ENCODE measurements around the gene SLC16A5.

SLC16A5 gene

GRCh38 chr17:75088465-75089417 is 987 bp downstream of the SLC16A5 start:
- peak in 1 of 2 experiments; percentile 14 for DNase-seq

DNA sequence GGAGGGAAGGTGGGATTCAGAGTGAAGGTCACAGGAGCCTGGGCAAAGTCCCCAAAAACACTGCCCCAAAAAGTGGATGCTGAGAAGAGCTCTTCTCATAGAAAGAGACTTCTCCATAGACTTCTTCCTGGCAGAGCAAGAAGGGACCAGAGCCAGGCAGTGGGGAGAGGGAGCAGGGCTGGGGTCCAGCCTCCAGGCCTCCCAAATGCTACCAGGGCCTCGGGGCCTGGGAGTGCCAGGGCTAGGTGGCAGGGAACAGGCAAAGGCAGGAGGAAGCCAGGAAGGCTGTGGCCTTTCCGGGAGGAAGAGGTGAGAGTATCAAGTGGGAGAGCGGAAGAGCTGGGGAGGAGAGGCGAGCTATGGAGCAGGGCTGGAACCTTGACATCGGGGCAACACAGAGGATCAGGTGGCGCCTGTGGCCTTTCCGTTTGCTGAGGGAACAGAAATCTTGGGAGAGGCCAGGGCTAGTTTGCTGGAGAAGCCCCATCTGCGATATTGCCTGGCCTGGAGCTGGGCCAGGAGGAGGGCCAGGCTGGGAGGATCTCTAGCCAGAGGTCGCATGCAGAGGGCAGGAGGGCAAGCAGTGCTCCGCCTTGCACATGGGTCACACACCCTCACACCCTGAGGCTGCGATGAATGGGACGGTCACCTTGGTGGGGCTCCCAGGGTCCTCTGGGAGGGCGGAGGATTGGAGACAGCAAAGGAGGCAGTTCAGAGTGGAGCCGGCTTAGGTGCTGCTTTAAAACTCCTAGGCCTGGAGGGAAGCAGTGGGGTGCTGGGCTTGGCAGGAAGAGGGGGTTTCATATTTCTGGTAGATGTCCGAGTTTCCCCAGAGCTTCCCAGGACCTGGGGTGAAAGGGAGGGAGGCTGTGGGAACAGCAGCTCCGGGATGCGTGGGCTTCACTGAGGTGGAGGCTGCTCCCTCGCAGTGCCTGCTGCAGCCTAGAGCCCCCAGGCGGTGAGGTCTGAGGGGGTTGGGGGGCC is 3.4 kb downstream of the SLC16A5 start:
- no peak for DNase-seq

DNA sequence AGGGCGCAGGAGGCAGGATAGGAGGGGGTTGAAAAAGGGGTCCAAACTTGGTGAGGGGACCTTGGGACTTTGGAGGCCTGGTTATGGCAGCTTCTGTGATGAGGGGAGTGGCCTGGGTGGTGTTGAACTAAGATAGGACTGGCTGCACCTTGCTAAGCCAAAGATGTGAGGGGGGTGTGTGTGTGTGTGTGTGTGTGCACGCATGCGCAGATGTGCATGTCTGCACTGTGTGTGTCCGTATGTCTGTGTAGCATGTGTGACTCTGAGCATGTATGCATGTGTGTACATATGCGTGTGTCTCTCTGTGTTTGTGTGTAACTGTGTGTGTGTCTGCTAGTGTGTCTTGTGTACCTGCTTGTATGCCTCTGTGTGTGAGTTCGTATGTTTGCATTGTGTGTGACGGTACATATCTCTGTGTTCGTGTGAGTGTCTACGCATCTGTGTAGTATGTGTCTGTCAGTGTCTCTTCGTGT is 4.1 kb downstream of the SLC16A5 start:
- DNase-seq: no peak

- DNase-seq: no peak
These were observed 5.9 kb downstream of the SLC16A5 start for GRCh38 chr17:75093548-75094158.

GRCh38 chr17:75094871-75095399 is 7.2 kb downstream of the SLC16A5 start:
- no peak for DNase-seq

DNA sequence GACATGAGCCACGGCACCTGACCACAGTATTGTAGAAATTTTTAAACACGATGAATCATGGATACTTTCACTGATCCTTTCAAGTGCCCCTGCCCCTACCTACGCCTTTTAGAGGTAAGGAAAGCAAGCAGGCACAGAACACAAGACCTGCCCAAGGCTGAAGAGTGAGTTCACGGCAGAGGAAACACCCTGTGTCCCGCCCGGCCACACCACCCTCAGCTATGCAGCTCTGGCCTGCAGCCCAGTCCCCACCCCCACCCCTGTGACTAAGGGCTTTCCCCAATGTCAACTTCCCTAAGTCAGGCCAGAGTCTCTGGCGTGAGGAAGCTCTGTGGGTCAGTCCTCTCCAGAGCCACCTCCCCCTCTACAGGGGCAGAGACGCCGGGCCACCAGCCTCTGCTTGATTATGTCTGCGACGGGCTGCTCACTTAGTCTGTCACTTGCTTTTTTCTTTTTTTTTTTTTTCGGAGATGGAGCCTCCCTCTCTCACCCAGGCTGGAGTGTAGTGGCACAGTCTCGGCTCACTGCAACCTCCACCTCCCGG is 8.4 kb downstream of the SLC16A5 start:
- peak; percentile 58 to 71 for DNase-seq

GRCh38 chr17:75097865-75098264 is 10.1 kb downstream of the SLC16A5 start:
- DNase-seq: no peak

- no peak for DNase-seq
These were observed 11.1 kb downstream of the SLC16A5 start for GRCh38 chr17:75098861-75099260.

GRCh38 chr17:75099881-75100595 is 12.3 kb downstream of the SLC16A5 start:
- no peak for DNase-seq

GRCh38 chr17:75102385-75102821 is 14.6 kb downstream of the SLC16A5 start:
- no peak for DNase-seq

DNA sequence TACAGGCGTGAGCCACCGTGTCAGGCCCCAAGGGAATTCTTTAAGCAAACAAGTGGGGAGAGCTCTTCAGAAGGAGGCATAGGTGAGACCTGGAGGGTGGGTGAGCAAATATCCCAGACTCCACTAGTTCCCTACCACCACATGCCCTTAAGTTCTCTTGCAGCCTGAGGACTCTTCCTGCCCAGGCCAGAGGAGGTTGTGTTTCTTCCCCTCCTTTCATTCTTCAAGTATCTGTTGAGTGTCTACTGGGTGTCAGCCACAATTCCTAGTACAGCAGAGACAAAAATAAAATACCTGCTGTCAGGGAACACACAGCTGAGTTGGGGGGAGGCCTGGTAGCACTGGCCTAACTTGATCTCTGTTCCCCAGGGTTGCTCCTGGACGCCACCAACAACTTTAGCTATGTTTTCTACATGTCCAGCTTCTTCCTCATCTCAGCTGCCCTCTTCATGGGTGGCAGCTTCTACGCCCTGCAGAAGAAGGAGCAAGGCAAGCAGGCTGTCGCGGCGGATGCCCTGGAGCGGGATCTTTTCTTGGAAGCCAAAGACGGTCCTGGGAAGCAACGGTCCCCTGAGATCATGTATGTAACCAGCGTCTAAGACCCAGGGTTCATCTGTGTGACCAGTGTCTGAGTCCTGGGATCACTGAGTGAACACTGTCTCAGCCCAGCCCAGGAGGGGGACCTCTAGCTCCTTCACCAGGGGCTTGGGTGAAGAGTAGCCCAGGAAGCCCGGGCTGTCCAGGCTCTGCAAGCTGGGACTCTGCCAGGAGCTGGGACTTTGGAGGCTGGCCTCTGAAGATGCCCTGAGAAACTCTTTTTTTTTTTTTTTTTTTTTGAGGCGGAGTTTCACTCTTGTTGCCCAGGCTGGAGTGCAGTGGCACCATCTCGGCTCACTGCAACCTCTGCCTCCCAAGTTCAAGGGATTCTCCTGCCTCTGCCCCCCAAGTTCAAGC is 16.1 kb downstream of the SLC16A5 start:
- DNase-seq: no peak

DNA sequence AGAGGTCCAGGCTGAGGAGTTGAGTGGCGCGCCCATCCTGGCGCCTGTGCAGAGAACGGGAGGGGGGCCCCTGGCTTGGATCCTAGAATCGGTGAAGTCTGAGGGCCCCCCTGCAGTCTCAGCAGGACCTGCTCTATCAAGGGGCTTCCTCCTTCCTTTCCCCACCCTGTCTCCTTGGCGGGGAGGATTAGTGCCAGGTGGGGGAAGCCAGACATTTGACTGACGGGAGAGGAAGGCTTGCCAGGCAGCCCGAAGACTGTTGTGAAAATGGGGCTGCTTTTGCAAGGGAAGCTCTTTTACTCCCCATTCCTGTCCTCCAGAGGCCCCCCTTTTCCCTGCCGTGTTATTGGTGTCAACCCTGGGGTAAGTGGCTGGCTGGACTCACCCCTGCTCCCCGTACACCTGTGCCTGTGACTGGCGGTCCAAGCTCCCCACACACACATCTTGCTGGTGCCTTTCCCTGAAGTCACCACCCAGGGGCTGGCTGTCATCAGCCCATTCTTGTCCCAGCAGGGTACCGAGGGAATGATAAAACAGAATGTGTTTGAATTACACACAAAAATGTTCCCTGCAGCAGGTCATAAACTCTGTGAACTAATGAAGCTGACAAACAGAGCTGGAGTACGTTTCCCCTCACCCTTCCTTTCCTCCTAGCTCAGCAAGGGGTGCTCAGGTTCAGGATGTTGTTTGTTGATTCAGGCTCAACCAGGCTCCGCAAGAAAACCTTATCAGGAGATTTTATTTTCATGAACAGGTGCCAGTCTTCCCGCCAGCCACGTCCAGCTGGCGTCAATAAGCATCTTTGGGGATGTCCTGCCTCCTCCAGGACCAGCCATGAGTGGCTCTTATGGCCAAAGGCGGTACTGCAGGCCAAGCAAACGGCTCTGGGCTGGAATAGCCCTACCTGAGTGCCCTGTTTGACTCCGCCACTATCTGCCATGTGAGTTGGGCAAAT is 17.6 kb downstream of the SLC16A5 start:
- peak in 1 of 2 experiments; percentile 48 for DNase-seq

- DNase-seq: no peak
These were observed 20.4 kb downstream of the SLC16A5 start for GRCh38 chr17:75108193-75108592.

DNA sequence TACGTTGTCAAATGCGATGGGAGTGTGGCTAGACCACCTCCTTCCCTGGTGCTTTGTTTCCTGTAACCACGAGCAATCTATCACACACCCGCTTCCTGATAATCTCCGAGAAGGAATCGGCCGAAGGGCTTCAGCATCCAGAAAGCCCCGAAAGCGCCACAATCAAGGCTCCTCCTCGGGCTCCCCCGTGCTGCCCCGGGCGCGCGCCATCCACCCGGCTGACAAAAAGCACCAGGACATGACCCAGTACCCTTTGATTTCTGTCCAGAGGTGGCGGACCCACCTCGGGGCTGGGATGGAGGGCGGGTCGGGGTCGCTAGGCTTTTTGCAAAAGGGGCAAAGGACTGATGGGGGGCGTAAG is 21.3 kb downstream of the SLC16A5 start:
- DNase-seq: no peak

DNA sequence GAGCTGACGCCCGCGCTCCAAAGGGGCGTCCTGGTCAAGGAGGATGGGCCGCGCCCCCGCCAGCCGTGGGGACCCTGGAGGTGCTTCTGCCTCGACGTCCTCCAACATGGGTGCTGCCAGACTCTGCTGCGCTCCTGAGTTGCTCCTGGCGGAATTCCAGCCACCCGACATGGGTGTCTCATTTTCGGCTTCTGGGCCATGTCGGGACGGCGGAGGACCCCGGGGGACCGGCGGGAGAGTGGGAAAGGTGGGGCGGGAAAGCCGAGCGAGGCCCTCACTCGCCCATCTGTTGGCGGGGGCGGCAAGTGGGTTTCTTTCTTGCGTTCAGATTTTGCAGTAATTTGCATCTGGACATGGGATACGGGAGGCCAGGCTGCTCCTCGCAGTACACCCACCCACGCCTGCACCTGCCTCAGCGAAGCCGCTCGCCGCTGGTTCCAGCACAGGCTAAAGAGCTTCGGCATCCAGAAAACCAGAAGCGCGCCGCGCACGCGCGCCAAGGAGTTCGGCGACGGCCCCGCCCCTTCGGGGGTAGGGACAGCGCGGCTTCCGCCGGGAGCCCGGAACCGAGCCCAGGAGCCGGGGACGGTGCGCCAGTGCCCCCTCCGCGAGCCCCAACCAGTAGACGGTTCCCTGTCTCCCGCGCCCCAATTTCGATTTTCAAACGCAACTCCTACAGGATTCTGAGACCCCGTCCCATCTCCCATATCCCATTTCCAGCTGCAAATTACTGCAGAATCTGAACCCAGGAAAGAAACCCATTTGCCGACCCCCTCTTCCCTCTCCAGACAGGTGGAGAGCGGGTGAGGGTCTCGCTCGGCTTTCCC is 21.9 kb downstream of the SLC16A5 start, which contains the start of gene ARMC7:
Gene ARMC7, plus strand, starts transcription at position 563 of the 827 bp plus-strand sequence. CDS start 320 bp downstream, outside the sequence.
- DNase-seq: peak; percentile 51 to 78

GRCh38 chr17:75110234-75110937 is 22.6 kb downstream of the SLC16A5 start:
- DNase-seq: no peak

DNA sequence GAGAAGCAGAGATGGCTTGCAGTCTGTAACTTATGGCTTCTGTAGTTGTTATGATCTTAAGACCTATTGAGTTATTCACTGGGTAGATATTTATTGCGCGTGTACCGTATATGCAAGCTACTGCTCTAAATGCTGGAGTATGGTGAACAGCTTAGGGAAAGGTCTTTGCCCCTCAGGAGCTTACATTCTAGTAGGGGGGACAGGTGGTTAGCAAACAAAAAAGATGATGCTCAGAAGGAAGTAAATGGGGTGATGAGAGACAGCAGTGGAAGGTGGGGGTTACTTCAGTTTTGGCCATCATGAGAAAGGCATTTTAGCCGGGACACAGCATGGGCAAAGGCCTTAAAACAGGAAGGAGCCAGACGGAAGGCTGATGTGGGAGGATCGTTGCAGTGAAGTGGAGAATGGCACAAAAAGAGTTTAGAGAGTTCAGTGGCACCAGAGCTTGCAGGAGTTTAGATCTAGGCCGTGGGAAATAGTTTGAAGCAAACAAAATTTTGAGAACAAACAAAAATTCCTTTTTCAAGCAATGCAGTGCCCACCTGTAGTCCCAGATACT is 24.1 kb downstream of the SLC16A5 start:
- DNase-seq: no peak
